ENCODE results near the gene MCEE. TPM values are rescaled to one million over a fixed set of nuclear protein-coding genes. Genes with fewer than 3 reads are reported as not detected.

The MCEE gene
- total RNA-seq, 6 donors from 2014 or later = 6.8 to 37.7 (median 18.6) TPM

DNA sequence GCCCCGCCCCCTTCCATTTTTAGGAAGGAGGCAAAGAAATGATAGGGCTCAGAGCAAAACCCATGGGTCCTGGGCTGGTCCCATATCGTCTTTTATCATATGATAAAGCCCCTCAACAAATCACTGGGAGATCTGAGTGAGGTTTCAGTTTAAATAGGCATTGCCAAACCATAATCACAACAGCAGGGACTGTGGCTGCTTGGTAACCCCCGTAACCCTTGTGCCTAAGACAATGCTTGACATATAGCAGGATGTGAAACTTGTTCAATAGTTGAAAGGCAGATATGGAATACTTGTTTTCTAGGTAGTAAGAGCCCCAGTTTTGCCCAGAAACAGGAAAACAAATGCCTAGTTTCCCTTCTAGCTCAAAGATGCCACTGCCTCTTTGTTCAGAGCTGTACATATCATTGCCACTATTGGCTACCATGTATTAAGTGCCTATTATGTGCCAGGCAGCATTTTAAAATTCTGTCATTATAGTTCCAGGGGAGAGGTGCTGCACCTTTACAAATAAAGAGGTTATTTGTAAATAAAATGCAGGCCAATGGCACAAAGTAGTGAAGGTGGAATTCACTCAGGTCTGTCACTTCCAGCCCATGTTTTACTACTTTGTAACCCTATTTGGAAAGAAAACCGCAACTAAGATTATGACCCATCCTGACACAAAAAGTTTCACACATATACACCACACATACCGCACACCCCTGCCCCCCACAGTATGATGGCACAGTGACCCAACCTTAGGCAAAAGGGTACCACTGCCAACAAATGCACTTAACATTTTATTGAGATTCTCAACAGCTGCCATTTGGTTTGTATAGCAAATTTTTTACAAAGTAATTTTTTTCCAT is 47.4 kb downstream of the MCEE start:
- DNase-seq = no peak
- no peaks in the 10 kb centered on the region for H3K4me1 ChIP-seq
- WGBS, 2 donors = 80 to 81% methylated on average over 5 of the region's 5 CpGs
- TF ChIP-seq POLR2AphosphoS5 (IDR thresholded peaks at IDR 0.05) (no peak), POLR2A (IDR thresholded peaks at IDR 0.05) (no peak), EP300 (IDR thresholded peaks at IDR 0.05) (no peak)
- TF ChIP-seq, protein P1, sequence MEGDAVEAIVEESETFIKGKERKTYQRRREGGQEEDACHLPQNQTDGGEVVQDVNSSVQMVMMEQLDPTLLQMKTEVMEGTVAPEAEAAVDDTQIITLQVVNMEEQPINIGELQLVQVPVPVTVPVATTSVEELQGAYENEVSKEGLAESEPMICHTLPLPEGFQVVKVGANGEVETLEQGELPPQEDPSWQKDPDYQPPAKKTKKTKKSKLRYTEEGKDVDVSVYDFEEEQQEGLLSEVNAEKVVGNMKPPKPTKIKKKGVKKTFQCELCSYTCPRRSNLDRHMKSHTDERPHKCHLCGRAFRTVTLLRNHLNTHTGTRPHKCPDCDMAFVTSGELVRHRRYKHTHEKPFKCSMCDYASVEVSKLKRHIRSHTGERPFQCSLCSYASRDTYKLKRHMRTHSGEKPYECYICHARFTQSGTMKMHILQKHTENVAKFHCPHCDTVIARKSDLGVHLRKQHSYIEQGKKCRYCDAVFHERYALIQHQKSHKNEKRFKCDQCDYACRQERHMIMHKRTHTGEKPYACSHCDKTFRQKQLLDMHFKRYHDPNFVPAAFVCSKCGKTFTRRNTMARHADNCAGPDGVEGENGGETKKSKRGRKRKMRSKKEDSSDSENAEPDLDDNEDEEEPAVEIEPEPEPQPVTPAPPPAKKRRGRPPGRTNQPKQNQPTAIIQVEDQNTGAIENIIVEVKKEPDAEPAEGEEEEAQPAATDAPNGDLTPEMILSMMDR (IDR thresholded peaks at IDR 0.05) = no peak
- H3K36me3 ChIP-seq = peaks cover 4 to 25% (median 13%) of the 10 kb centered on the region in 4 donors
- H3K4me3 ChIP-seq = no peak overlapping the region
- ATAC-seq (ENCODE audit: low FRiP score in 2 of 2) = no peak
- H3K27ac ChIP-seq = no peak overlapping the region
- H3K9me3 ChIP-seq = no peaks in the 10 kb centered on the region
- H3K27me3 ChIP-seq = no peaks in the 10 kb centered on the region

DNA sequence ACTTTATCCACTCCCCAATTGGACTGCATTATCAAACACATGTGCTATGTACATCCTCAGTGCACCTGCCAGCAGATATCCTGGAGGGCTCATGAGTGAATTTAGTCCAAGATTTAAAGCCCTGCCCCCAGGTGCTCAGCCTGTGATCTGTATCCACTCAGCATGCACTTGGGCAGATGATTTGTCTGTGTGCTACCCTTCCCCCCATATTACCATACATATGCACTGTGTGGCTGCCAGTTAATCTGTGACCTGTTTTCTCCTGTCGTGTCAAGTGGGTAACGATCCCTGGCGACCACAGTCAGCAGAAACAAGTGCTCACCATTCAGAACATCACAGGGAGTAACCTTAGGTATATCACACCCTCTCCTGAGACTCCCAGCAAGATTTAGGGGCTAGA is 51.4 kb downstream of the MCEE start:
- Histone ChIP-seq H3K4me1 (no peaks in the 10 kb centered on the region), H3K27ac (no peak overlapping the region), H3K27me3 (no peaks in the 10 kb centered on the region), H3K9me3 (no peaks in the 10 kb centered on the region), H3K36me3 (peaks cover 11 to 64% (median 43%) of the 10 kb centered on the region in 4 donors), H3K4me3 (no peak overlapping the region)
- TF ChIP-seq POLR2AphosphoS5 (IDR thresholded peaks at IDR 0.05) (no peak), EP300 (IDR thresholded peaks at IDR 0.05) (no peak), POLR2A (IDR thresholded peaks at IDR 0.05) (no peak)
- TF ChIP-seq, protein P1 (IDR thresholded peaks at IDR 0.05) = no peak
- no peak for DNase-seq
- ATAC-seq (ENCODE audit: low FRiP score in 2 of 2) = no peak
- WGBS, 2 donors = 73 to 88% methylated on average over 3 of the region's 3 CpGs

DNA sequence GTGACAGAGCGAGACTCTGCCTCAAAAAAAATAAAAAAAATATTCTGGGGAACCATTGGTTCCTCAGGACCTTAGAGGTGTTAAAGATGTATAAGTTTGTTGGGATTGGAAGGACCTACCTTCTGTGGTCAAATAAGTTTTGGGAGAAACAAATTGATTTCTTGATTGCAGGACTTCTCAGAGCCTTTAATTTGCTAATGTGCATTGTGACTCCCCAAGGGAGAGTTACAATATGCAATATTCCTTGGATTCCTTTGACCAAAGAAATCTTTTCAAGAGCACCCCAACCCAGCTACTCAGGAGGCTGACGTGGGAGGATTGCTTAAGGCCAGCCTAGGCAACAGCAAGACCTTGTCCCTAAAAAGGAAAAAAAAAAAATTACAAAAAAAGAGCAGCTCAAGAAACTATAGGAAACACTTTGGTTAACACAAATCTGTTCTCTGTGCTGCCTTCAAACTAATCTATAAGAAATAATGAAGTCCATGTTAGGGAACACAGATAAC is 55.1 kb downstream of the MCEE start:
- H3K27ac ChIP-seq = no peak overlapping the region
- peaks cover 11 to 80% (median 53%) of the 10 kb centered on the region in 4 donors for H3K36me3 ChIP-seq
- H3K4me3 ChIP-seq = no peak overlapping the region
- TF ChIP-seq POLR2AphosphoS5 (IDR thresholded peaks at IDR 0.05) (no peak), EP300 (IDR thresholded peaks at IDR 0.05) (no peak), POLR2A (IDR thresholded peaks at IDR 0.05) (no peak)
- TF ChIP-seq, protein P1 (IDR thresholded peaks at IDR 0.05) = no peak
- 72 to 80% methylated on average over 2 of the region's 2 CpGs for WGBS, 2 donors
- H3K27me3 ChIP-seq = no peaks in the 10 kb centered on the region
- peaks cover 20 to 32% (median 30%) of the 10 kb centered on the region in 4 donors for H3K4me1 ChIP-seq
- ATAC-seq (ENCODE audit: low FRiP score in 2 of 2) = no peak
- H3K9me3 ChIP-seq = no peaks in the 10 kb centered on the region
- no peak for DNase-seq

DNA sequence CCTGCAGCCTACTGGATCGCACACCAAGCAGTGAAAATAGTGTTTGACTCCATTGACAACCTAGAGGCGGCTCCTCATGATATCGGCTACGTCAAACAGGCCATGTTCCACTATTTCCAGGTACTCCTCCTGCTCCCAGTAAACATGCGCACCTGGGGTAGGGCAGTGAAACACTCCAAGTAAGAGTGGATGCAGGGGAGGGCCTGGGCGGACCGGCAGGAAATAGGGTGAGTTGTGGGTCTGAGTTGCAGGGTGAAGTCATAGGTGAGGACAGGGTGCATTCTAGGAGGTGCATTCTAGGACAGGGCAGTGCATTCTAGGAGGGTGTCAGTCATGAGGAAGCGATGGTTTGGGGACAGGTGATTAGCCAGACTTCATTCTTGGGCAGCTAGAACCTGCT is 56.6 kb downstream of the MCEE start:
- Histone ChIP-seq H3K27me3 (no peaks in the 10 kb centered on the region), H3K4me3 (no peak overlapping the region), H3K9me3 (no peaks in the 10 kb centered on the region), H3K27ac (no peak overlapping the region), H3K36me3 (peaks cover 11 to 65% (median 46%) of the 10 kb centered on the region in 4 donors), H3K4me1 (peaks cover 28 to 44% (median 41%) of the 10 kb centered on the region in 4 donors)
- TF ChIP-seq POLR2A (IDR thresholded peaks at IDR 0.05) = no peak
- TF ChIP-seq, protein P1 (IDR thresholded peaks at IDR 0.05) = no peak
- TF ChIP-seq EP300 (IDR thresholded peaks at IDR 0.05) = no peak
- TF ChIP-seq POLR2AphosphoS5 (IDR thresholded peaks at IDR 0.05) = no peak
- 86 to 97% methylated on average over 8 of the region's 8 CpGs for WGBS, 2 donors
- no peak for ATAC-seq (ENCODE audit: low FRiP score in 2 of 2)
- DNase-seq = no peak
